ENCODE measurements around the gene MUSK.

- TF ChIP-seq CTCF (IDR thresholded peaks at IDR 0.05): no peak
- TF ChIP-seq EP300 (IDR thresholded peaks at IDR 0.05): no peak
- TF ChIP-seq POLR2A (IDR thresholded peaks at IDR 0.05): no peak
Observed at GRCh38 chr9:110799396-110799795, 130.8 kb downstream of the MUSK start.
